Neural crest cell (in vitro differentiated cells): Measurements from ENCODE around the gene AEBP1. TPM values are rescaled to one million over a fixed set of nuclear protein-coding genes. Genes with fewer than 3 reads are reported as not detected.

ENCODE experiments used
- DNase-seq: peaks from one replicate; pipeline ENCODE4 v3.0.0; 2021; ENCODE audit warnings: low read depth, mixed read lengths, low spot score
- H3K27ac Mint-ChIP-seq: one replicate; pipeline ENCODE4 v1.8.0; 2021; ENCODE audit warnings: mild to moderate bottlenecking, mixed read lengths; ENCODE audit not compliant: unreplicated experiment
- H3K27me3 Mint-ChIP-seq: 2 replicates; pipeline ENCODE4 v1.8.0; 2021; ENCODE audit warnings: low read depth, mild to moderate bottlenecking, mixed read lengths
- H3K36me3 Mint-ChIP-seq: 2 replicates; pipeline ENCODE4 v1.8.0; 2021; ENCODE audit warnings: low read depth, mild to moderate bottlenecking, mixed read lengths
- H3K4me1 Mint-ChIP-seq: 2 replicates; pipeline ENCODE4 v1.8.0; 2021; ENCODE audit warnings: mixed read lengths
- H3K4me3 Mint-ChIP-seq: one replicate; pipeline ENCODE4 v1.8.0; 2021; ENCODE audit warnings: mild to moderate bottlenecking, mixed read lengths
- H3K9me3 Mint-ChIP-seq: 2 replicates; pipeline ENCODE4 v1.8.0; 2021; ENCODE audit warnings: mixed read lengths
- total RNA-seq: library from RNA; stranded (reverse); gene quantifications from 2 replicates; pipeline ENCODE4 v1.2.1, GENCODE V29; 2021
- TF ChIP-seq, protein P1 (sequence below): fragments of 200-600 bp; sonication (generic); conservative IDR thresholded peaks from 2 replicates; pipeline ENCODE4 v1.5.0; 2021; ENCODE audit warnings: antibody characterized with exemption, mild to moderate bottlenecking

Gene AEBP1
- total RNA-seq, 1 donor from 2014 or later = 72.6 TPM

DNA sequence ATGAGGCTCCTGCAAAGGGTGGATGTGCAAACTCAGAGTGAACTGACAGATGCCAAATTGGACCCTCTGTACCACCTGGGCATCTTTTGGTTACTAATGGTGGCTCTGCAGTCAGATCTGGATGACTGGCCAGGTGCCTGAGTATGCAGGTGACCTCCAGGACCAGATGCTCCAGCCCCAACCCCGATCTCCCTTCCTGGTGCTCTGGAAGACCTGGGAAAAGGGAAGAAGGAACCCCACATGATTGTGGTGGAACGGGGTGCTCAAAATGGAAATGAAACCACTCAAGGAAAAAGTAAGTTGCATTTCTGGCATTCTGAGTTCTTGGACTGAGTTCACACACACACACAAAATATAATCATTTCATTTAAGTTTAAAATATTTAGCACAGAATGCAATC, 9.8 kb upstream of the AEBP1 start:
- TF ChIP-seq, protein P1, sequence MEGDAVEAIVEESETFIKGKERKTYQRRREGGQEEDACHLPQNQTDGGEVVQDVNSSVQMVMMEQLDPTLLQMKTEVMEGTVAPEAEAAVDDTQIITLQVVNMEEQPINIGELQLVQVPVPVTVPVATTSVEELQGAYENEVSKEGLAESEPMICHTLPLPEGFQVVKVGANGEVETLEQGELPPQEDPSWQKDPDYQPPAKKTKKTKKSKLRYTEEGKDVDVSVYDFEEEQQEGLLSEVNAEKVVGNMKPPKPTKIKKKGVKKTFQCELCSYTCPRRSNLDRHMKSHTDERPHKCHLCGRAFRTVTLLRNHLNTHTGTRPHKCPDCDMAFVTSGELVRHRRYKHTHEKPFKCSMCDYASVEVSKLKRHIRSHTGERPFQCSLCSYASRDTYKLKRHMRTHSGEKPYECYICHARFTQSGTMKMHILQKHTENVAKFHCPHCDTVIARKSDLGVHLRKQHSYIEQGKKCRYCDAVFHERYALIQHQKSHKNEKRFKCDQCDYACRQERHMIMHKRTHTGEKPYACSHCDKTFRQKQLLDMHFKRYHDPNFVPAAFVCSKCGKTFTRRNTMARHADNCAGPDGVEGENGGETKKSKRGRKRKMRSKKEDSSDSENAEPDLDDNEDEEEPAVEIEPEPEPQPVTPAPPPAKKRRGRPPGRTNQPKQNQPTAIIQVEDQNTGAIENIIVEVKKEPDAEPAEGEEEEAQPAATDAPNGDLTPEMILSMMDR = no peak
- no peak for DNase-seq
- no peaks in the 10 kb centered on the region for H3K27me3 Mint-ChIP-seq
- H3K4me1 Mint-ChIP-seq = peaks cover 7% of the 10 kb centered on the region
- H3K4me3 Mint-ChIP-seq = no peak overlapping the region
- H3K36me3 Mint-ChIP-seq = no peaks in the 10 kb centered on the region
- H3K27ac Mint-ChIP-seq = no peak overlapping the region
- H3K9me3 Mint-ChIP-seq = no peaks in the 10 kb centered on the region

GRCh38 chr7:44094883-44095592, 9.1 kb upstream of the AEBP1 start:
- TF ChIP-seq, protein P1 = no peak
- DNase-seq = no peak
- no peak overlapping the region for H3K27ac Mint-ChIP-seq

DNA sequence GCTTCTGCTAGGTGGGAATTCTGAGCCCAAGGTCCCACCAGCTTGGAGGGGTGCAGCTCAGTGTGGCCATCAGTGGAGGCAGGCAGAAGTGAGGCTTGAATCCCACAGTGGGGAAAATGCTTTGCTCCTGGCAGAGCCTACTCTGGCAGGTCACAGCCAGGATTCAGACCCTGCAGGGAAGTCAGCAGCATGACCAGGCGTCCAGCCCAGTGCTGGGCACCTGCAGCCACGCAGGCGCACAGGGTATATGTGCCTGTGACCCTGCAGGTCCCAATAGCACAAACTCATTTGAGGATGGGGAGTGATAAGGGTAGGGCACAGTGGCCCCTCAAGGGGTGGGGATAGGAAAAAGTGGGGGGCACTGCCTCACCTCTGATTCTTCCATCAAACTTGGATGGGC, 8.4 kb upstream of the AEBP1 start:
- Mint-ChIP-seq H3K36me3 (no peaks in the 10 kb centered on the region), H3K4me1 (peaks cover 14% of the 10 kb centered on the region), H3K9me3 (no peaks in the 10 kb centered on the region), H3K4me3 (no peak overlapping the region), H3K27ac (no peak overlapping the region), H3K27me3 (no peaks in the 10 kb centered on the region)
- TF ChIP-seq, protein P1 = no peak
- no peak for DNase-seq

More at GRCh38 chr7:44094883-44095592, 9.1 kb upstream of the AEBP1 start:
- Mint-ChIP-seq H3K4me1 (peaks cover 7% of the 10 kb centered on the region), H3K9me3 (no peaks in the 10 kb centered on the region), H3K36me3 (no peaks in the 10 kb centered on the region), H3K4me3 (no peak overlapping the region), H3K27me3 (no peaks in the 10 kb centered on the region)

DNA sequence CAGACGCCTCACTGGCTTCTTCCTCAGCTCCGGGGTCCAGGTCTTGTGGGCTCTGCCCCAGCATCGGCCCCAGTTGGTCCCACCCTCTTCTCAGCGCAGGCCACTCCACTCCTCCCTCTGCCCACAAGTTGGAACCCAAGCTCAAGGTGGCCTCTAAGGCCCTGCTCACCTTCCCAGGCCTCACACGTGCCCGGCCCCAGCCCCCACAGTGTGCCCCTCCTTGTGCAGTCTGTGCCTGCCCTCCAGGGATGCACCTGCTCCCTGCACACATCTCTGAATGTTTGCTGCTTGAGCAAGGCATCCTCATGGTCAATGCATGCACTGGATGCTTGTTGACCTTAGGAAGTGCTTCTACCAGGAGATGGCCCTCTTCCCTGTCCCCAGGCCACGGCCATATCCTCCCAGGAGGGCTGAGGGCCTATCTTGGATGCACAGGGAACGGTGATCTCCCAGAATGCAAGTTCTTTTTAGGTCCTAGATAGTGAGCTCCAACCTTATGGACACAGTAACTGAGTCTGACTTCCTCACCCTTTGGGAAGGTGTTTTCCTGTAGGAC, 7.7 kb upstream of the AEBP1 start:
- TF ChIP-seq, protein P1 = no peak
- no peak overlapping the region for H3K4me3 Mint-ChIP-seq
- no peaks in the 10 kb centered on the region for H3K27me3 Mint-ChIP-seq
- peak overlapping the region; percentile 75 for H3K27ac Mint-ChIP-seq
- H3K36me3 Mint-ChIP-seq = no peaks in the 10 kb centered on the region
- peaks cover 15% of the 10 kb centered on the region for H3K4me1 Mint-ChIP-seq
- no peak for DNase-seq
- H3K9me3 Mint-ChIP-seq = no peaks in the 10 kb centered on the region

- no peak overlapping the region for H3K4me3 Mint-ChIP-seq
- H3K4me1 Mint-ChIP-seq = peaks cover 15% of the 10 kb centered on the region
- H3K27ac Mint-ChIP-seq = peak overlapping the region; percentile 75
- H3K36me3 Mint-ChIP-seq = no peaks in the 10 kb centered on the region
- no peaks in the 10 kb centered on the region for H3K27me3 Mint-ChIP-seq
- no peak for DNase-seq
- TF ChIP-seq, protein P1 = no peak
- no peaks in the 10 kb centered on the region for H3K9me3 Mint-ChIP-seq
Measured at GRCh38 chr7:44097064-44097932, 6.8 kb upstream of the AEBP1 start.
